DND-41 (cell line): ENCODE measurements around the gene TBC1D20.
"Not testable (repeated sequence)": the region's sequence is repeated elsewhere in the genome, so short reads cannot be mapped to it uniquely, and the experiment has no call there.

Source experiments
- ATAC-seq: fragments of 200-7000 bp; cut with Tn5 transposase; 3 replicates; pipeline ENCODE4 v1.9.1; 2021; ENCODE audit warnings: low read depth; ENCODE audit not compliant: insufficient read depth
- DNase-seq: peaks from one replicate; pipeline ENCODE4 v3.0.0-alpha.2; 2020
- H2AFZ ChIP-seq: 2 replicates; pipeline ENCODE4 v1.6.0; 2012; ENCODE audit warnings: low read depth, low read length
- H3K27ac ChIP-seq: 2 replicates; pipeline ENCODE4 v1.5.1; 2012; ENCODE audit warnings: low read length, inconsistent platforms
- H3K27me3 ChIP-seq: fragments of 200-600 bp; sonication (generic); 2 replicates; pipeline ENCODE4 v1.6.0; 2012; ENCODE audit warnings: low read length, mild to moderate bottlenecking, inconsistent platforms; ENCODE audit not compliant: insufficient read depth, poor library complexity
- H3K36me3 ChIP-seq: 2 replicates; pipeline ENCODE4 v1.5.1; 2012; ENCODE audit warnings: low read length, inconsistent platforms; ENCODE audit not compliant: insufficient read depth
- H3K4me1 ChIP-seq: 2 replicates; pipeline ENCODE4 v1.5.1; 2012; ENCODE audit warnings: mild to moderate bottlenecking, low read length; ENCODE audit not compliant: insufficient read depth
- H3K4me2 ChIP-seq: 2 replicates; pipeline ENCODE4 v1.6.0; 2012; ENCODE audit warnings: mild to moderate bottlenecking, moderate library complexity, low read length, inconsistent platforms; ENCODE audit not compliant: insufficient read depth
- H3K4me3 ChIP-seq, 2 experiments: fragments of 200-600 bp in 1 of 2; shearing (Covaris generic) in 1 of 2; 2 replicates each; pipeline ENCODE4 v1.5.1; 2012 to 2016; ENCODE audit warnings: inconsistent platforms in 2 of 2, low read length in 2 of 2, mild to moderate bottlenecking in 2 of 2, low read depth in 1 of 2, moderate library complexity in 1 of 2
- H3K79me2 ChIP-seq: 2 replicates; pipeline ENCODE4 v1.6.0; 2012; ENCODE audit warnings: low read length, inconsistent platforms; ENCODE audit not compliant: insufficient read depth
- H3K9ac ChIP-seq: 2 replicates; pipeline ENCODE4 v1.6.0; 2012; ENCODE audit warnings: low read depth, mild to moderate bottlenecking, inconsistent platforms, low read length, moderate library complexity
- H3K9me3 ChIP-seq: 2 replicates; pipeline ENCODE4 v1.5.1; 2012; ENCODE audit warnings: low read length, moderate library complexity, mild to moderate bottlenecking, inconsistent platforms; ENCODE audit not compliant: insufficient read depth, severe bottlenecking
- H4K20me1 ChIP-seq: 2 replicates; pipeline ENCODE4 v1.6.0; 2012; ENCODE audit warnings: low read length; ENCODE audit not compliant: insufficient read depth
- EZH2 ChIP-seq: IDR thresholded peaks from 3 replicates; pipeline ENCODE4 v1.6.1; 2012; ENCODE audit warnings: borderline replicate concordance, low read depth, mild to moderate bottlenecking, moderate library complexity, low read length, inconsistent platforms; ENCODE audit not compliant: severe bottlenecking
- TF ChIP-seq, protein P1 (sequence below): IDR thresholded peaks from 2 replicates; pipeline ENCODE4 v1.5.1; 2012; ENCODE audit warnings: borderline replicate concordance, low read length, moderate library complexity, mild to moderate bottlenecking; ENCODE audit not compliant: poor library complexity, severe bottlenecking; ENCODE audit errors: extremely low read depth

The TBC1D20 gene

DNA sequence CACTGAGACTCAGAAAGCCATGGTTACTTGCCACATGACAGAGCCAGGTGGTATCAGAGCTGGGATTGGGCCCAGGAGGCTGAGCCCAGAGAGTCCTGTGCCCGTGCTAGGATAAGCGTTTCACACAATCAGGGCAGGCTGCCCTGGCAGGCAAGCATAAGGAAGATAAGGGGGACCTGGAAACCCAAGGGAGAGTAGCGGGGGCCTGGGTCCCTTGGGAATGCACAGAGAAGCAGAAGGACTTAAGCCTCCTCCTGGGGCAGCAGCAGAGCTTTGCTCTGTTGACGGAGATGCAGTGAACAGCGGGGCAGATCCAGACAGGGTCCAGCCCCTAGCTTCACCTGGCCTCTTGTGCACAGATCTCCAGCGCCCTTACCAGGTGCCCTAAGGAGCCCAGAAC, 73.1 kb downstream of the TBC1D20 start:
- Histone ChIP-seq H3K9ac (no peak overlapping the region), H3K79me2 (peaks cover 37% of the 10 kb centered on the region), H3K4me2 (no peak overlapping the region), H3K27me3 (no peaks in the 10 kb centered on the region), H3K9me3 (no peaks in the 10 kb centered on the region), H3K4me1 (no peaks in the 10 kb centered on the region), H2AFZ (no peak overlapping the region), H4K20me1 (peaks cover 33% of the 10 kb centered on the region), H3K27ac (no peak overlapping the region), H3K4me3 (no peak overlapping the region), H3K36me3 (peaks cover 79% of the 10 kb centered on the region)
- DNase-seq (no peak), ATAC-seq (no peak)
- TF ChIP-seq, protein P1, sequence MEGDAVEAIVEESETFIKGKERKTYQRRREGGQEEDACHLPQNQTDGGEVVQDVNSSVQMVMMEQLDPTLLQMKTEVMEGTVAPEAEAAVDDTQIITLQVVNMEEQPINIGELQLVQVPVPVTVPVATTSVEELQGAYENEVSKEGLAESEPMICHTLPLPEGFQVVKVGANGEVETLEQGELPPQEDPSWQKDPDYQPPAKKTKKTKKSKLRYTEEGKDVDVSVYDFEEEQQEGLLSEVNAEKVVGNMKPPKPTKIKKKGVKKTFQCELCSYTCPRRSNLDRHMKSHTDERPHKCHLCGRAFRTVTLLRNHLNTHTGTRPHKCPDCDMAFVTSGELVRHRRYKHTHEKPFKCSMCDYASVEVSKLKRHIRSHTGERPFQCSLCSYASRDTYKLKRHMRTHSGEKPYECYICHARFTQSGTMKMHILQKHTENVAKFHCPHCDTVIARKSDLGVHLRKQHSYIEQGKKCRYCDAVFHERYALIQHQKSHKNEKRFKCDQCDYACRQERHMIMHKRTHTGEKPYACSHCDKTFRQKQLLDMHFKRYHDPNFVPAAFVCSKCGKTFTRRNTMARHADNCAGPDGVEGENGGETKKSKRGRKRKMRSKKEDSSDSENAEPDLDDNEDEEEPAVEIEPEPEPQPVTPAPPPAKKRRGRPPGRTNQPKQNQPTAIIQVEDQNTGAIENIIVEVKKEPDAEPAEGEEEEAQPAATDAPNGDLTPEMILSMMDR, result no peak
- no peak for TF ChIP-seq EZH2

DNA sequence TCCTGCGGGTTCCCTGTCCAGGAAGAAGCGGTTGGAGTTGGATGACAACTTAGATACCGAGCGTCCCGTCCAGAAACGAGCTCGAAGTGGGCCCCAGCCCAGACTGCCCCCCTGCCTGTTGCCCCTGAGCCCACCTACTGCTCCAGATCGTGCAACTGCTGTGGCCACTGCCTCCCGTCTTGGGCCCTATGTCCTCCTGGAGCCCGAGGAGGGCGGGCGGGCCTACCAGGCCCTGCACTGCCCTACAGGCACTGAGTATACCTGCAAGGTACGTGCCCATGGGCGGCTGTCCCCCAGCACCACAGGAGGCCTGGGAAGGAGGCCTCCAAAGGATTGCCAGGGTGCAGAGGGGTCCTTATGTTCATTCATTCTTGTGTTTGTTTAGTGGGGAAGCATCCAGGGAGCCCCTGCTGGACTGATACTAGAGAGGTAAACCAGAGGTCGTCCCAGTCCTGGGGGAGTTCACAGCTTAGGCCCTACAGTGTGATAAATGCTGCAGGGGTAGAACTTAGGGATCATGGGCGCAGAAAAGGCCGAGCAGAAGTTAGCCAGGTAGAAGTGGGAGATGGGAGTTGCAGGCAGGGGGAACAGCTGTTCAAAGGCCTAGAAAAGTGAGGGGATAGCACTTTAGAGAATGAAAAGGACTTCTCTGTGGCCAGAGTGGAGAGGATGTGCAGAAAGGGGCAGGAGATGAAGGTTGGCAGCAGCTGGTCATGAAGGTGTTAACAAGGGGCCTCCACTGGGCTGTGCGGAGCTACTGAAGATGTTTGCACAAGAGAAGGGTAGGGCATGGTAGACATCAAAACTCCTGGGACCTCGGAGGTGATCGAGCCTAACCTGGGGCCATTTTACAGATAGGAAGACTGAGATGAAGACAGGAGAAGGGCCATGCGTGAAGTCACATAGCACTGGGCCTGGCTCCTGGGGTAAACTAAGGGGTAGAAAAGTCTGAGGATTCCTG, 74.0 kb downstream of the TBC1D20 start:
- Histone ChIP-seq H3K79me2 (peaks cover 46% of the 10 kb centered on the region), H4K20me1 (peaks cover 41% of the 10 kb centered on the region), H3K36me3 (peaks cover 79% of the 10 kb centered on the region), H3K27ac (no peak overlapping the region), H3K27me3 (no peaks in the 10 kb centered on the region), H2AFZ (no peak overlapping the region), H3K4me1 (peaks cover 7% of the 10 kb centered on the region; the same call in 1 of the 2 replicates), H3K4me3 (no peak overlapping the region), H3K9ac (no peak overlapping the region), H3K9me3 (no peaks in the 10 kb centered on the region), H3K4me2 (no peak overlapping the region)
- TF ChIP-seq, protein P1, result no peak
- no peak for TF ChIP-seq EZH2
- ATAC-seq (no peak), DNase-seq (no peak)

DNA sequence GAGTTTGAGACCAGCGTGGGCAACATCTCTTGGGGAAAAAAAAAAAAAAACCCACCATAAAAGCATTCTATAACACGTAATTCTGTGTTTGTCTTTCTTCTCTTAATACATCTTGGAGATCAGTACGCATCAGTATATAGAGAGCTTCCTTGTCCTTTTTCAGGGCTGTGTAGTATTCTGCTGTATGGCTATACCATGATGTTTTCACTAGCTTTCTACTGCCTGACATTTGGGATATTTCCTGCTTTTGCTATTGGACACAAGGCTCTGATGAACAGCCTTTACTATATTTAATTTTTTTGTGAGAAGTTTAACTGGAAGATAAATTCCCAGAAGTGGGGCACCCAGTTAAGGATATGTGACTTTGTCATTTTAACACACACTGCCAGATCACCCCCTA, 74.8 kb downstream of the TBC1D20 start:
- Histone ChIP-seq H3K79me2 (peaks cover 52% of the 10 kb centered on the region), H2AFZ (no peak overlapping the region), H3K36me3 (peaks cover 79% of the 10 kb centered on the region), H3K9ac (no peak overlapping the region), H3K4me3 (no peak overlapping the region), H3K4me1 (peaks cover 15% of the 10 kb centered on the region), H3K9me3 (no peaks in the 10 kb centered on the region), H3K27ac (no peak overlapping the region), H4K20me1 (peaks cover 49% of the 10 kb centered on the region), H3K4me2 (no peak overlapping the region), H3K27me3 (no peaks in the 10 kb centered on the region)
- no peak for DNase-seq
- TF ChIP-seq EZH2, result no peak
- TF ChIP-seq, protein P1, result no peak
- ATAC-seq, result no peak

DNA sequence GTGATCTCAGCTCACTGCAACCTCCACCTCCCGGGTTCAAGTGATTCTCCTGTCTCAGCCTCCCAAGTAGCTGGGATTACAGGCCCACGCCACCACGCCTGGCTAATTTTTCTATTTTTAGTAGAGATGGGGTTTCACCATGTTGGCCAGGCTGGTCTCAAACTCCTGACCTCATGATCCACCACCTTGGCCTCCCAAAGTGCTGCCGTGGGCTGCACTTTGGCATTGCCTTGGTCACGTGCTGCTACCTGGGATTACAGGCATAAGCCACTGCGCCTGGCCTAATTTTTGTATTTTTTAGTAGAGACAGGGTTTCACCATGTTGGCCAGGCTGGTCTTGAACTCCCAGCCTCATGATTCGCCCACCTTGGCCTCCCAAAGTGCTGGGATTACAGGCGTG, 75.7 kb downstream of the TBC1D20 start:
- not testable (repeated sequence) for H3K27ac ChIP-seq, H3K4me2 ChIP-seq, H3K27me3 ChIP-seq, H2AFZ ChIP-seq, DNase-seq, H3K9me3 ChIP-seq, H3K9ac ChIP-seq, H3K4me3 ChIP-seq, ATAC-seq
- H4K20me1 ChIP-seq, result peaks cover 54% of the 10 kb centered on the region
- H3K79me2 ChIP-seq, result peaks cover 60% of the 10 kb centered on the region
- H3K4me1 ChIP-seq, result peaks cover 22% of the 10 kb centered on the region
- peaks cover 75% of the 10 kb centered on the region for H3K36me3 ChIP-seq
